BE2C (cell line): ENCODE data around the gene NR3C1.

Source experiments
- DNase-seq: peaks from one replicate; pipeline ENCODE4 v3.0.0-alpha.2; 2020
- H3K27me3 ChIP-seq: fragments of 250-450 bp; sonication (Bioruptor Pico); 2 replicates; pipeline ENCODE4 v1.5.1; 2020; ENCODE audit warnings: mild to moderate bottlenecking
- H3K36me3 ChIP-seq: fragments of 250-450 bp; sonication (Bioruptor Pico); 2 replicates; pipeline ENCODE4 v1.5.1; 2020; ENCODE audit warnings: mild to moderate bottlenecking
- H3K4me1 ChIP-seq: fragments of 250-450 bp; sonication (Bioruptor Pico); 2 replicates; pipeline ENCODE4 v1.5.1; 2020
- H3K4me3 ChIP-seq: 2 replicates; pipeline ENCODE4 v1.5.1; 2011; ENCODE audit warnings: low read depth, low read length
- H3K9me3 ChIP-seq: fragments of 250-450 bp; sonication (Bioruptor Pico); 2 replicates; pipeline ENCODE4 v1.5.1; 2020
- CTCF ChIP-seq: IDR thresholded peaks from 2 replicates; pipeline ENCODE4 v1.5.1; 2012; ENCODE audit warnings: mild to moderate bottlenecking, low read depth, low read length

NR3C1 gene

GRCh38 chr5:143435210-143435657 is 31.7 kb upstream of the NR3C1 start:
- Histone ChIP-seq H3K27me3 (peaks cover 45% of the 10 kb centered on the region), H3K4me1 (no peaks in the 10 kb centered on the region), H3K9me3 (no peaks in the 10 kb centered on the region), H3K4me3 (no peak overlapping the region), H3K36me3 (no peaks in the 10 kb centered on the region)
- TF ChIP-seq CTCF = no peak
- DNase-seq = no peak

GRCh38 chr5:143434261-143435209 is 31.0 kb upstream of the NR3C1 start:
- Histone ChIP-seq H3K4me3 (no peak overlapping the region), H3K27me3 (peaks cover 41% of the 10 kb centered on the region), H3K4me1 (no peaks in the 10 kb centered on the region), H3K36me3 (no peaks in the 10 kb centered on the region), H3K9me3 (no peaks in the 10 kb centered on the region)
- no peak for TF ChIP-seq CTCF
- no peak for DNase-seq

GRCh38 chr5:143433670-143434069 is 30.2 kb upstream of the NR3C1 start:
- no peaks in the 10 kb centered on the region for H3K9me3 ChIP-seq
- peaks cover 36% of the 10 kb centered on the region for H3K27me3 ChIP-seq
- no peaks in the 10 kb centered on the region for H3K4me1 ChIP-seq
- H3K36me3 ChIP-seq = no peaks in the 10 kb centered on the region
- TF ChIP-seq CTCF = no peak
- no peak overlapping the region for H3K4me3 ChIP-seq
- no peak for DNase-seq

GRCh38 chr5:143432658-143433239 is 29.3 kb upstream of the NR3C1 start:
- no peak overlapping the region for H3K4me3 ChIP-seq
- peaks cover 32% of the 10 kb centered on the region for H3K27me3 ChIP-seq
- H3K4me1 ChIP-seq = no peaks in the 10 kb centered on the region
- TF ChIP-seq CTCF = no peak
- H3K36me3 ChIP-seq = no peaks in the 10 kb centered on the region
- DNase-seq = no peak
- H3K9me3 ChIP-seq = no peaks in the 10 kb centered on the region

- DNase-seq = no peak
- Histone ChIP-seq H3K27me3 (peaks cover 22% of the 10 kb centered on the region), H3K36me3 (no peaks in the 10 kb centered on the region), H3K4me1 (no peaks in the 10 kb centered on the region), H3K4me3 (no peak overlapping the region), H3K9me3 (no peaks in the 10 kb centered on the region)
- no peak for TF ChIP-seq CTCF
Measured at GRCh38 chr5:143431789-143432188, 28.3 kb upstream of the NR3C1 start.
